Gastrocnemius medialis (tissue), 4 donors: Measurements from ENCODE around the gene KLHL35. TPM values are rescaled to one million over a fixed set of nuclear protein-coding genes. Genes with fewer than 3 reads are reported as not detected.
A peak's percentile ranks its signal among the peaks of the same experiment; 100 is the strongest.

Experiments
- ATAC-seq, 2 donors: fragments of 150-250 bp; one replicate each; pipeline ENCODE4 v1.9.1; 2016
- DNase-seq, 2 donors: peaks; one replicate each; pipeline ENCODE4 v3.0.0-alpha.2; 2019
- H3K27ac ChIP-seq, 4 donors: fragments of 200-600 bp; sonication (generic); 1 replicate in 1 of 4; 2 replicates in 3 of 4; pipeline ENCODE4 v1.5.1; 2016 to 2018; ENCODE audit warnings: mild to moderate bottlenecking in 2 of 4, moderate library complexity in 1 of 4
- H3K27me3 ChIP-seq, 3 donors: fragments of 200-600 bp; sonication (generic) in 2 of 3; 1 replicate in 1 of 3; 2 replicates in 2 of 3; pipeline versions ENCODE4 v1.5.1 to v1.6.0; 2016 to 2019; ENCODE audit warnings: mild to moderate bottlenecking in 1 of 3, moderate library complexity in 1 of 3
- H3K36me3 ChIP-seq, 2 donors: fragments of 200-600 bp; sonication (generic) in 1 of 2; one replicate each; pipeline ENCODE4 v1.5.1; 2017 to 2018
- H3K4me1 ChIP-seq, 2 donors: fragments of 200-600 bp; sonication (generic) in 1 of 2; one replicate each; pipeline ENCODE4 v1.5.1; 2016 to 2017; ENCODE audit warnings: mild to moderate bottlenecking in 2 of 2
- H3K4me3 ChIP-seq, 4 donors: fragments of 200-600 bp; sonication (generic) in 3 of 4; 1 replicate in 1 of 4; 2 replicates in 3 of 4; pipeline ENCODE4 v1.5.1; 2016 to 2019; ENCODE audit warnings: mild to moderate bottlenecking in 2 of 4
- H3K9me3 ChIP-seq, 3 donors: fragments of 200-600 bp; sonication (generic) in 2 of 3; 1 replicate in 1 of 3; 2 replicates in 2 of 3; pipeline ENCODE4 v1.5.1; 2016 to 2019
- POLR2A ChIP-seq, 2 donors: fragments of 450-650 bp; IDR thresholded peaks; one replicate each; pipeline ENCODE4 v1.6.1; 2017; ENCODE audit warnings: antibody characterized with exemption in 2 of 2, mild to moderate bottlenecking in 2 of 2, moderate library complexity in 2 of 2
- in situ Hi-C, 4 donors: fragments of 200-750 bp; cut with MboI; loops; one replicate each; pipeline versions ENCODE4 v1.15.0 to v1.8.0; 2017; ENCODE audit warnings: low sequenced_read_pairs in 4 of 4
- intact Hi-C: fragments of 100-400 bp; cut with DNase I; formaldehyde crosslinking; loops from one replicate; pipeline ENCODE4 v1.15.1; 2023; ENCODE audit warnings: low total_unique reads
- total RNA-seq, 4 donors: library from RNA; depleted of rRNA; stranded (reverse); fragments of >200 nt; gene quantifications; one replicate each; pipeline versions ENCODE4 v1.1.0 to v1.2.3, GENCODE V29; 2016
- TF ChIP-seq, protein P1 (sequence below), 5 experiments: fragments of 450-650 bp in 3 of 5; fragments of 200-600 bp in 2 of 5; sonication (generic) in 2 of 5; IDR thresholded peaks in 4 of 5; conservative IDR thresholded peaks in 1 of 5; 1 replicate in 4 of 5; 2 replicates in 1 of 5; pipeline ENCODE4 v1.5.1; 2016 to 2019; ENCODE audit warnings: antibody characterized with exemption in 5 of 5, mild to moderate bottlenecking in 3 of 5, moderate library complexity in 3 of 5

Gene KLHL35, protein sequence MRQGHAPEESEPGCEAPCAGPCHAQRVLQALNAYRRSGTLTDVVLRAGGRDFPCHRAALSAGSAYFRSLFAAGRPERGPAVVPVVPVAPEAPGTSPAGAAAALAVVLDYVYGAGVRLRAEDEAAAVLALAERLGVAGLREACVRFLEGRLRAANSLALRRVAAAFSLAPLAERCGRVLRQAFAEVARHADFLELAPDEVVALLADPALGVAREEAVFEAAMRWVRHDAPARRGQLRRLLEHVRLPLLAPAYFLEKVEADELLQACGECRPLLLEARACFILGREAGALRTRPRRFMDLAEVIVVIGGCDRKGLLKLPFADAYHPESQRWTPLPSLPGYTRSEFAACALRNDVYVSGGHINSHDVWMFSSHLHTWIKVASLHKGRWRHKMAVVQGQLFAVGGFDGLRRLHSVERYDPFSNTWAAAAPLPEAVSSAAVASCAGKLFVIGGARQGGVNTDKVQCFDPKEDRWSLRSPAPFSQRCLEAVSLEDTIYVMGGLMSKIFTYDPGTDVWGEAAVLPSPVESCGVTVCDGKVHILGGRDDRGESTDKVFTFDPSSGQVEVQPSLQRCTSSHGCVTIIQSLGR
- total RNA-seq: 1 to 10 TPM in 2 of 4 donors, under 1 TPM in 1, not detected in 1; 0.53 to 1.8 (median 1.0) TPM

DNA sequence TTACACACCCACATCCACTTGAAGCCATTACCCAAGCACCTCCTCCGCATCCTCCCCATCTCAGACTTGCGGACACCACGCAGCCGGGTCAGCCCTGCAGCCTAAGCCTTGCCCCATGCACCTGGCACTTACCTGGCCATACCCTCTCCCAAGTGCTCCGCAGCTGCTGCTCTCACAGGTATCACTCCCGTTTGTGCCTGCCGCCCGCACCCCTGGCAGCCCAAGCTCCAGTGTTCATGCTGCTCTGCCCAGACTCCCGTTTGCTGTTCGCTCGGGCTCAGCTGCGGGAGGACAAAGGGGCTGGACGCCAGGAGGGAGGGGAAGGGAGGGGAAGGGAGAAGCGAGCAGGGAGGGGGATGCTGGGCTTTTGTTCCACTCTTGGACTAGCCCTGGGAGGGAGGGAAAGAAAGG lies at the start of gene KLHL35:
Gene KLHL35, minus strand, starts transcription at position 293 of the 411 bp plus-strand sequence. CDS start 2,574 bp downstream, outside the sequence.
- Histone ChIP-seq H3K9me3 (no peaks in the 10 kb centered on the region), H3K4me3 (no peak within 1 kb of the TSS), H3K36me3 (no peaks in the 10 kb centered on the region), H3K4me1 (peaks cover under 1 to 5% of the 10 kb centered on the region in 2 donors), H3K27me3 (peaks cover 40 to 49% (median 40%) of the 10 kb centered on the region in 3 donors), H3K27ac (no peak within 1 kb of the TSS)
- in situ Hi-C loops: no loop called here
- DNase-seq: no peak
- intact Hi-C loops: no loop called here
- TF ChIP-seq POLR2A (IDR thresholded peaks at IDR 0.05): no peak
- TF ChIP-seq, protein P1, sequence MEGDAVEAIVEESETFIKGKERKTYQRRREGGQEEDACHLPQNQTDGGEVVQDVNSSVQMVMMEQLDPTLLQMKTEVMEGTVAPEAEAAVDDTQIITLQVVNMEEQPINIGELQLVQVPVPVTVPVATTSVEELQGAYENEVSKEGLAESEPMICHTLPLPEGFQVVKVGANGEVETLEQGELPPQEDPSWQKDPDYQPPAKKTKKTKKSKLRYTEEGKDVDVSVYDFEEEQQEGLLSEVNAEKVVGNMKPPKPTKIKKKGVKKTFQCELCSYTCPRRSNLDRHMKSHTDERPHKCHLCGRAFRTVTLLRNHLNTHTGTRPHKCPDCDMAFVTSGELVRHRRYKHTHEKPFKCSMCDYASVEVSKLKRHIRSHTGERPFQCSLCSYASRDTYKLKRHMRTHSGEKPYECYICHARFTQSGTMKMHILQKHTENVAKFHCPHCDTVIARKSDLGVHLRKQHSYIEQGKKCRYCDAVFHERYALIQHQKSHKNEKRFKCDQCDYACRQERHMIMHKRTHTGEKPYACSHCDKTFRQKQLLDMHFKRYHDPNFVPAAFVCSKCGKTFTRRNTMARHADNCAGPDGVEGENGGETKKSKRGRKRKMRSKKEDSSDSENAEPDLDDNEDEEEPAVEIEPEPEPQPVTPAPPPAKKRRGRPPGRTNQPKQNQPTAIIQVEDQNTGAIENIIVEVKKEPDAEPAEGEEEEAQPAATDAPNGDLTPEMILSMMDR (IDR thresholded peaks at IDR 0.05 in 4 of 5, conservative IDR thresholded peaks at IDR 0.05 in 1 of 5): no peak
- ATAC-seq: no peak

DNA sequence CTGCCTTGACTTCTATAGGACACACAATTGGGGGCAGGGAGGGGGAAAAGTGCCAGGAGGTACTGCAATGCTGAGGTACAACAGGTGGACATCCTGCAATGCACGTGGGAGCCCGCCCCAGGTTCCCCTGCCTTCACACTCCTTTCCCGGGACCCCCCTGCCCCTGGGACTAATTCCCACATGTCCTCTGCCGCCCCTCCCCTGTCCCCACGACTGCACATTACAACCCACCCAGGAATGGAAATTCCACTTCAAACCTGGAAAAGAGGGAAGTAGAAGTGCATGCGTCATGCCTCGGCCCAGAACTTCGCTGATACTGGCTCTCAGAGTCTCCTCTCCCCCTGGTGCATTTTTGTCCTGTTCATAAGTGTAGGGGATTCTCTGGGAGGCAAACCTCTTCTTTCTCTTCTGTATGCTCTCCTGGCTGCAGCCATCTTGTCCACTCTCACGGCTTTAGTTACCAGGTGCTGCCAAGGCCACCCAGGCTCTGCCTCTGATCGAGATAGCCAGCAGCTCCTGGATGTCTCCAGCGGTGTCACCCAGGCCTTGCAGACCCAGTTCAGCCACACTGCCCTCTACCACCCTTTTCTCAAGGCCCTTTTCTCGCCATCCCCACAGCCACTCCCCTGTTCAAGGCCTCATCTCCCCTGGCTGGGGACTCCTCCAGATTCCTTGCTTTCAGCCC lies 49.1 kb upstream of the KLHL35 start:
- DNase-seq (no peak), ATAC-seq (no peak)
- H3K4me1 ChIP-seq: peaks cover 19 to 27% of the 10 kb centered on the region in 2 donors
- no peak overlapping the region for H3K27ac ChIP-seq
- TF ChIP-seq POLR2A (IDR thresholded peaks at IDR 0.05): no peak
- TF ChIP-seq, protein P1 (IDR thresholded peaks at IDR 0.05 in 4 of 5, conservative IDR thresholded peaks at IDR 0.05 in 1 of 5): no peak
- H3K36me3 ChIP-seq: no peaks in the 10 kb centered on the region
- no peak overlapping the region for H3K4me3 ChIP-seq
- intact Hi-C loops (no loop called here), in situ Hi-C loops (no loop called here)
- H3K9me3 ChIP-seq: no peaks in the 10 kb centered on the region
- no peaks in the 10 kb centered on the region for H3K27me3 ChIP-seq

DNA sequence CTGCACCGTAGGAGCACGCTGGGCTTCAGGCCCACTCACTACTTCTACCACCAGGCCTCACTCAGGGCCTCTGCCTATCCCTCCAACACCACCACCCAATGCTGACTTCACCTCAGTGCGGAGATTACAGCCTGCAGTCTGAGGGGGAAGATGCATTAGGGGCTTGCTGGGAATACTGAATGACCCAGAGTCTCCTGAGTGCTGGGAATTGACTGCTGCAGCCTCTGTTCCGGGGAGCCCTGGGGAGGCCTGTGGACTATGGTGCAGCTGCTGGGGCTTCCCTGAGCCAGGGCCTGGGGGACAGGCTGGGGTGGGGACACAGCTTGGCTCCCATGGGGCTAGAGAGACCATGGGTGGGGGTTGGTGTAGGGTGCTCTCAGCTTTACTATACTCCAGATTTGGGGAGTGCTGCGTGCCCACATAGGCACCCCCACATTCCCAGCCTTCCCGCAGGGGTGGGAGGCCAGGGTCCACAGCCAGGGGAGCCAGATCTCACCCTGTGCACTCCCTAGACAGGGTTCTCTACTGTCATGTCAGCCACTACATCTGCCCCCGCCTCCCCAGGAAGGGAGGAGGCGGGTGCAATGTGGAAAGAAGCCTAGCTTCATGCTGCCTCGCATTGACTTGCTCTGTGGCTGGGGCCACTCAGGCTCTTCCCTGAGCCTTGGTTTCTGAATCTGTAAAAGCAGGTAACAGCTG lies 48.4 kb upstream of the KLHL35 start:
- H3K9me3 ChIP-seq: no peaks in the 10 kb centered on the region
- H3K4me1 ChIP-seq: peaks cover 25 to 33% of the 10 kb centered on the region in 2 donors
- DNase-seq (no peak), ATAC-seq (no peak)
- in situ Hi-C loops: no loop called here
- TF ChIP-seq, protein P1 (IDR thresholded peaks at IDR 0.05 in 4 of 5, conservative IDR thresholded peaks at IDR 0.05 in 1 of 5): no peak
- no peak for TF ChIP-seq POLR2A (IDR thresholded peaks at IDR 0.05)
- no peaks in the 10 kb centered on the region for H3K27me3 ChIP-seq
- intact Hi-C loops: no loop called here
- H3K27ac ChIP-seq: peak overlapping the region in 3 of 4 donors; percentile 27 to 94 (median 63)
- no peak overlapping the region for H3K4me3 ChIP-seq
- H3K36me3 ChIP-seq: no peaks in the 10 kb centered on the region
